Activated CD4-positive, alpha-beta memory T cell treated with anti-CD3 and anti-CD28 coated beads, Interleukin-2, amount 10 ng/mL, durations not matched to agents 7 days and 5 days (primary cell): ENCODE data around the gene SH3RF3. TPM values are rescaled to one million over a fixed set of nuclear protein-coding genes. Genes with fewer than 3 reads are reported as not detected.

Experiments
- CTCF ChIA-PET: fragments of 350-600 bp; sonication (Branson Sonifier 250); formaldehyde crosslinking; loops from one replicate; lab custom pipeline; 2021; ENCODE audit warnings: antibody characterized with exemption, inconsistent platforms; lab: Charles Lee
- POLR2A ChIA-PET: fragments of 350-600 bp; sonication (Branson Sonifier 250); formaldehyde crosslinking; loops from one replicate; lab custom pipeline; 2021; ENCODE audit warnings: antibody characterized with exemption; lab: Charles Lee
- DNase-seq: peaks from one replicate; pipeline ENCODE4 v3.0.0-alpha.2; 2020
- H3K27ac Mint-ChIP-seq: one replicate; pipeline ENCODE4 v1.8.0; 2021; ENCODE audit warnings: mild to moderate bottlenecking, mixed read lengths
- H3K27me3 Mint-ChIP-seq: one replicate; pipeline ENCODE4 v1.8.0; 2021; ENCODE audit warnings: mixed read lengths
- H3K36me3 Mint-ChIP-seq: one replicate; pipeline ENCODE4 v1.8.0; 2021; ENCODE audit warnings: low read depth, mixed read lengths
- H3K4me1 Mint-ChIP-seq: one replicate; pipeline ENCODE4 v1.8.0; 2021; ENCODE audit warnings: mixed read lengths
- H3K4me3 Mint-ChIP-seq: one replicate; pipeline ENCODE4 v1.8.0; 2021; ENCODE audit warnings: mild to moderate bottlenecking, mixed read lengths
- H3K9me3 Mint-ChIP-seq: one replicate; pipeline ENCODE4 v1.8.0; 2021; ENCODE audit warnings: mixed read lengths
- total RNA-seq, 2 experiments: library from RNA; stranded (reverse); gene quantifications; one replicate each; pipeline ENCODE4 v1.2.3, GENCODE V29; 2021

SH3RF3 gene
- total RNA-seq, 2 experiments from 2014 or later, result 0.23 to 0.45 TPM

GRCh38 chr2:109430329-109430636 lies 301.3 kb downstream of the SH3RF3 start:
- no peaks in the 10 kb centered on the region for H3K4me1 Mint-ChIP-seq
- H3K4me3 Mint-ChIP-seq, result no peak overlapping the region
- no peaks in the 10 kb centered on the region for H3K9me3 Mint-ChIP-seq
- no peaks in the 10 kb centered on the region for H3K36me3 Mint-ChIP-seq
- ChIA-PET POLR2A (no interaction called here), CTCF (no interaction called here)
- H3K27ac Mint-ChIP-seq, result no peak overlapping the region
- no peak for DNase-seq
- peaks cover 6% of the 10 kb centered on the region for H3K27me3 Mint-ChIP-seq

GRCh38 chr2:109432421-109432820 lies 303.4 kb downstream of the SH3RF3 start:
- Mint-ChIP-seq H3K9me3 (no peaks in the 10 kb centered on the region), H3K36me3 (no peaks in the 10 kb centered on the region), H3K27me3 (no peaks in the 10 kb centered on the region), H3K4me1 (no peaks in the 10 kb centered on the region), H3K27ac (no peak overlapping the region), H3K4me3 (no peak overlapping the region)
- CTCF ChIA-PET, result no interaction called here
- DNase-seq, result no peak
- POLR2A ChIA-PET, result no interaction called here

- POLR2A ChIA-PET, result no interaction called here
- CTCF ChIA-PET, result no interaction called here
- Mint-ChIP-seq H3K36me3 (no peaks in the 10 kb centered on the region), H3K27me3 (no peaks in the 10 kb centered on the region), H3K4me3 (no peak overlapping the region), H3K9me3 (no peaks in the 10 kb centered on the region), H3K4me1 (no peaks in the 10 kb centered on the region), H3K27ac (no peak overlapping the region)
- DNase-seq, result no peak
Measured at GRCh38 chr2:109433486-109433885, 304.5 kb downstream of the SH3RF3 start.

GRCh38 chr2:109433926-109434325 lies 304.9 kb downstream of the SH3RF3 start:
- Mint-ChIP-seq H3K27me3 (no peaks in the 10 kb centered on the region), H3K4me1 (no peaks in the 10 kb centered on the region), H3K36me3 (no peaks in the 10 kb centered on the region), H3K9me3 (no peaks in the 10 kb centered on the region), H3K4me3 (no peak overlapping the region), H3K27ac (no peak overlapping the region)
- ChIA-PET CTCF (no interaction called here), POLR2A (no interaction called here)
- no peak for DNase-seq

- DNase-seq, result no peak
- H3K4me3 Mint-ChIP-seq, result no peak overlapping the region
Measured at GRCh38 chr2:109434351-109434750, 305.3 kb downstream of the SH3RF3 start.

GRCh38 chr2:109435066-109435690 lies 306.2 kb downstream of the SH3RF3 start:
- H3K27me3 Mint-ChIP-seq, result peaks cover 6% of the 10 kb centered on the region
- DNase-seq, result no peak
- no peaks in the 10 kb centered on the region for H3K9me3 Mint-ChIP-seq
- CTCF ChIA-PET, result no interaction called here
- no peaks in the 10 kb centered on the region for H3K36me3 Mint-ChIP-seq
- H3K4me3 Mint-ChIP-seq, result no peak overlapping the region
- no peak overlapping the region for H3K27ac Mint-ChIP-seq
- H3K4me1 Mint-ChIP-seq, result no peaks in the 10 kb centered on the region
- POLR2A ChIA-PET, result no interaction called here

More at GRCh38 chr2:109434351-109434750, 305.3 kb downstream of the SH3RF3 start:
- Mint-ChIP-seq H3K4me1 (no peaks in the 10 kb centered on the region), H3K9me3 (no peaks in the 10 kb centered on the region), H3K36me3 (no peaks in the 10 kb centered on the region), H3K27ac (no peak overlapping the region), H3K27me3 (peaks cover 2% of the 10 kb centered on the region)
- CTCF ChIA-PET, result no interaction called here
- POLR2A ChIA-PET, result no interaction called here

GRCh38 chr2:109435901-109436598 lies 307.0 kb downstream of the SH3RF3 start:
- H3K27me3 Mint-ChIP-seq, result peaks cover 10% of the 10 kb centered on the region
- no peaks in the 10 kb centered on the region for H3K4me1 Mint-ChIP-seq
- H3K36me3 Mint-ChIP-seq, result peaks cover 3% of the 10 kb centered on the region
- H3K27ac Mint-ChIP-seq, result no peak overlapping the region
- ChIA-PET POLR2A (no interaction called here), CTCF (no interaction called here)
- no peak overlapping the region for H3K4me3 Mint-ChIP-seq
- DNase-seq, result no peak
- peaks cover 4% of the 10 kb centered on the region for H3K9me3 Mint-ChIP-seq

GRCh38 chr2:109436610-109437225 lies 307.7 kb downstream of the SH3RF3 start:
- POLR2A ChIA-PET, result no interaction called here

GRCh38 chr2:109437325-109438090 lies 308.5 kb downstream of the SH3RF3 start:
- CTCF ChIA-PET, result no interaction called here
- Mint-ChIP-seq H3K4me1 (no peaks in the 10 kb centered on the region), H3K36me3 (peaks cover 7% of the 10 kb centered on the region), H3K27me3 (peaks cover 15% of the 10 kb centered on the region), H3K27ac (no peak overlapping the region), H3K4me3 (no peak overlapping the region), H3K9me3 (peaks cover 10% of the 10 kb centered on the region)
- POLR2A ChIA-PET, result no interaction called here
- DNase-seq, result no peak

More at GRCh38 chr2:109436610-109437225, 307.7 kb downstream of the SH3RF3 start:
- no peak for DNase-seq
- H3K9me3 Mint-ChIP-seq, result peaks cover 10% of the 10 kb centered on the region
- CTCF ChIA-PET, result no interaction called here
- no peaks in the 10 kb centered on the region for H3K4me1 Mint-ChIP-seq
- peaks cover 15% of the 10 kb centered on the region for H3K27me3 Mint-ChIP-seq
- H3K36me3 Mint-ChIP-seq, result peaks cover 7% of the 10 kb centered on the region
- H3K27ac Mint-ChIP-seq, result no peak overlapping the region
- H3K4me3 Mint-ChIP-seq, result no peak overlapping the region

- no peak for DNase-seq
- POLR2A ChIA-PET, result no interaction called here
- CTCF ChIA-PET, result no interaction called here
- Mint-ChIP-seq H3K36me3 (peaks cover 7% of the 10 kb centered on the region), H3K4me3 (no peak overlapping the region), H3K27me3 (peaks cover 15% of the 10 kb centered on the region), H3K27ac (no peak overlapping the region), H3K9me3 (peaks cover 10% of the 10 kb centered on the region), H3K4me1 (no peaks in the 10 kb centered on the region)
Measured at GRCh38 chr2:109438146-109438545, 309.1 kb downstream of the SH3RF3 start.

- no peaks in the 10 kb centered on the region for H3K4me1 Mint-ChIP-seq
- H3K9me3 Mint-ChIP-seq, result peaks cover 10% of the 10 kb centered on the region
- ChIA-PET CTCF (no interaction called here), POLR2A (no interaction called here)
- peaks cover 7% of the 10 kb centered on the region for H3K36me3 Mint-ChIP-seq
- H3K27me3 Mint-ChIP-seq, result peaks cover 16% of the 10 kb centered on the region
- no peak overlapping the region for H3K27ac Mint-ChIP-seq
- no peak for DNase-seq
- no peak overlapping the region for H3K4me3 Mint-ChIP-seq
Measured at GRCh38 chr2:109438773-109439389, 309.9 kb downstream of the SH3RF3 start.

- Mint-ChIP-seq H3K9me3 (peaks cover 10% of the 10 kb centered on the region), H3K4me1 (no peaks in the 10 kb centered on the region), H3K27ac (no peak overlapping the region), H3K36me3 (peaks cover 7% of the 10 kb centered on the region), H3K27me3 (peaks cover 16% of the 10 kb centered on the region), H3K4me3 (no peak overlapping the region)
- ChIA-PET CTCF (no interaction called here), POLR2A (no interaction called here)
- no peak for DNase-seq
Measured at GRCh38 chr2:109439390-109439786, 310.4 kb downstream of the SH3RF3 start.

GRCh38 chr2:109439986-109440385 lies 311.0 kb downstream of the SH3RF3 start:
- H3K4me3 Mint-ChIP-seq, result no peak overlapping the region
- peaks cover 15% of the 10 kb centered on the region for H3K9me3 Mint-ChIP-seq
- H3K4me1 Mint-ChIP-seq, result no peaks in the 10 kb centered on the region
- H3K27me3 Mint-ChIP-seq, result peaks cover 16% of the 10 kb centered on the region
- peaks cover 7% of the 10 kb centered on the region for H3K36me3 Mint-ChIP-seq
- no peak for DNase-seq
- ChIA-PET CTCF (no interaction called here), POLR2A (no interaction called here)
- H3K27ac Mint-ChIP-seq, result no peak overlapping the region
